A673 (cell line): ENCODE results near the gene DLGAP5. TPM values are rescaled to one million over a fixed set of nuclear protein-coding genes. Genes with fewer than 3 reads are reported as not detected.

Source experiments
- BruUV-seq: library from RNA; stranded (reverse); fragments of 400-500 nt; replicated peaks from 2 replicates; lab custom pipeline; 2021; lab: Mats Ljungman, UMichigan
- CTCF ChIA-PET: fragments of 300-600 bp; sonication (Branson Sonifier 250); formaldehyde crosslinking; loops from one replicate; lab custom pipeline; 2022; ENCODE audit warnings: antibody characterized with exemption; lab: Charles Lee
- POLR2A ChIA-PET: fragments of 300-600 bp; sonication (Branson Sonifier 250); formaldehyde crosslinking; loops from one replicate; lab custom pipeline; 2022; ENCODE audit warnings: antibody characterized with exemption; ENCODE audit not compliant: low non-redundant PET; lab: Charles Lee
- DNase-seq: peaks from one replicate; pipeline ENCODE4 v3.0.0-alpha.2; 2015; ENCODE audit warnings: low spot score
- H3K27ac ChIP-seq: fragments of 200-600 bp; sonication (generic); 2 replicates; pipeline ENCODE4 v1.5.1; 2016; ENCODE audit warnings: mixed run types, low read depth, mild to moderate bottlenecking, mixed read lengths, antibody characterized with exemption, low read length; ENCODE audit not compliant: poor library complexity, severe bottlenecking
- H3K27me3 ChIP-seq: fragments of 200-600 bp; sonication (generic); replicated peaks from 2 replicates; pipeline ENCODE4 v1.6.1; 2017; ENCODE audit warnings: mixed run types, low read depth, mild to moderate bottlenecking, mixed read lengths, antibody characterized with exemption, low read length; ENCODE audit not compliant: insufficient read depth, poor library complexity
- H3K36me3 ChIP-seq: fragments of 200-600 bp; sonication (generic); 2 replicates; pipeline ENCODE4 v1.6.1; 2016; ENCODE audit warnings: mixed run types, mild to moderate bottlenecking, mixed read lengths, antibody characterized with exemption, low read length; ENCODE audit not compliant: insufficient read depth, poor library complexity, severe bottlenecking
- H3K4me1 ChIP-seq: fragments of 200-600 bp; sonication (generic); 2 replicates; pipeline ENCODE4 v1.6.1; 2017; ENCODE audit warnings: mixed run types, mild to moderate bottlenecking, mixed read lengths, antibody characterized with exemption, low read length; ENCODE audit not compliant: insufficient read depth, poor library complexity, severe bottlenecking
- H3K4me3 ChIP-seq: fragments of 200-600 bp; sonication (generic); 2 replicates; pipeline ENCODE4 v1.5.1; 2016; ENCODE audit warnings: low read depth, mixed run types, mild to moderate bottlenecking, mixed read lengths, low read length; ENCODE audit not compliant: poor library complexity, severe bottlenecking
- H3K9me3 ChIP-seq: fragments of 200-600 bp; sonication (generic); 2 replicates; pipeline ENCODE4 v1.6.1; 2016; ENCODE audit warnings: mixed run types, low read depth, mild to moderate bottlenecking, mixed read lengths, antibody characterized with exemption, low read length; ENCODE audit not compliant: poor library complexity, severe bottlenecking
- CTCF ChIP-seq: fragments of 300-800, 200-600 bp; sonication (generic); conservative IDR thresholded peaks from 2 replicates; pipeline ENCODE4 v1.5.1; 2017; ENCODE audit warnings: low read depth, mild to moderate bottlenecking, antibody characterized with exemption, low read length, moderate library complexity, mixed read lengths
- EZH2 ChIP-seq: fragments of 200-600 bp; sonication (generic); IDR thresholded peaks from 2 replicates; pipeline ENCODE4 v1.6.1; 2017; ENCODE audit warnings: borderline replicate concordance, low read depth, mild to moderate bottlenecking, mixed read lengths, antibody characterized with exemption, low read length; ENCODE audit not compliant: poor library complexity, severe bottlenecking
- intact Hi-C: fragments of 100-400 bp; cut with micrococcal nuclease; formaldehyde crosslinking; loops from one replicate; pipeline ENCODE4 v1.10.0; 2022; ENCODE audit not compliant: unreplicated experiment
- total RNA-seq: library from RNA; stranded (reverse); gene quantifications from 2 replicates; pipeline ENCODE4 v1.2.3, GENCODE V29; 2021

DLGAP5 gene
- total RNA-seq, 1 experiment from 2014 or later = 144 TPM

- Histone ChIP-seq H3K27ac (no peak overlapping the region), H3K9me3 (no peaks in the 10 kb centered on the region), H3K36me3 (no peaks in the 10 kb centered on the region), H3K4me3 (no peak overlapping the region), H3K4me1 (no peaks in the 10 kb centered on the region), H3K27me3 (no peaks in the 10 kb centered on the region)
- intact Hi-C loops = no loop called here
- DNase-seq = no peak
- no peak for TF ChIP-seq CTCF
- no peak for TF ChIP-seq EZH2
- ChIA-PET CTCF (no interaction called here), POLR2A (no interaction called here)
- BruUV-seq = no TSS peak
Measured at GRCh38 chr14:55116246-55117030, 74.9 kb downstream of the DLGAP5 start.

GRCh38 chr14:55115861-55116245 lies 75.5 kb downstream of the DLGAP5 start:
- no peaks in the 10 kb centered on the region for H3K27me3 ChIP-seq
- ChIA-PET POLR2A (no interaction called here), CTCF (no interaction called here)
- H3K27ac ChIP-seq = no peak overlapping the region
- no peak for DNase-seq
- H3K4me3 ChIP-seq = no peak overlapping the region
- no peaks in the 10 kb centered on the region for H3K4me1 ChIP-seq
- H3K9me3 ChIP-seq = no peaks in the 10 kb centered on the region
- no peaks in the 10 kb centered on the region for H3K36me3 ChIP-seq
- BruUV-seq = no TSS peak
- intact Hi-C loops = no loop called here
- no peak for TF ChIP-seq EZH2

- no peak for TF ChIP-seq EZH2
- no peak for TF ChIP-seq CTCF
- BruUV-seq = no TSS peak
Measured at GRCh38 chr14:55115460-55115859, 75.9 kb downstream of the DLGAP5 start.

More at GRCh38 chr14:55115460-55115859, 75.9 kb downstream of the DLGAP5 start:
- intact Hi-C loops = no loop called here
- ChIA-PET POLR2A (no interaction called here), CTCF (interaction anchor here (0.8 kb wide), 1 partner anchor 26 kb away, joined by 9 read pairs; no protein-coding TSS in a partner anchor)
- no peaks in the 10 kb centered on the region for H3K4me1 ChIP-seq
- no peaks in the 10 kb centered on the region for H3K9me3 ChIP-seq
- no peak overlapping the region for H3K4me3 ChIP-seq
- H3K36me3 ChIP-seq = no peaks in the 10 kb centered on the region
- H3K27ac ChIP-seq = no peak overlapping the region
- DNase-seq = no peak
- no peaks in the 10 kb centered on the region for H3K27me3 ChIP-seq
